GM12801 (cell line): Measurements from ENCODE around the gene RPS21.

Experiments
- TF ChIP-seq, protein P1 (sequence below): IDR thresholded peaks from one replicate; pipeline ENCODE4 v1.5.1; 2011; ENCODE audit warnings: control low read depth; ENCODE audit not compliant: insufficient read length; ENCODE audit errors: extremely low read depth

The RPS21 gene

GRCh38 chr20:62395311-62396242, 8.7 kb downstream of the RPS21 start:
- TF ChIP-seq, protein P1, sequence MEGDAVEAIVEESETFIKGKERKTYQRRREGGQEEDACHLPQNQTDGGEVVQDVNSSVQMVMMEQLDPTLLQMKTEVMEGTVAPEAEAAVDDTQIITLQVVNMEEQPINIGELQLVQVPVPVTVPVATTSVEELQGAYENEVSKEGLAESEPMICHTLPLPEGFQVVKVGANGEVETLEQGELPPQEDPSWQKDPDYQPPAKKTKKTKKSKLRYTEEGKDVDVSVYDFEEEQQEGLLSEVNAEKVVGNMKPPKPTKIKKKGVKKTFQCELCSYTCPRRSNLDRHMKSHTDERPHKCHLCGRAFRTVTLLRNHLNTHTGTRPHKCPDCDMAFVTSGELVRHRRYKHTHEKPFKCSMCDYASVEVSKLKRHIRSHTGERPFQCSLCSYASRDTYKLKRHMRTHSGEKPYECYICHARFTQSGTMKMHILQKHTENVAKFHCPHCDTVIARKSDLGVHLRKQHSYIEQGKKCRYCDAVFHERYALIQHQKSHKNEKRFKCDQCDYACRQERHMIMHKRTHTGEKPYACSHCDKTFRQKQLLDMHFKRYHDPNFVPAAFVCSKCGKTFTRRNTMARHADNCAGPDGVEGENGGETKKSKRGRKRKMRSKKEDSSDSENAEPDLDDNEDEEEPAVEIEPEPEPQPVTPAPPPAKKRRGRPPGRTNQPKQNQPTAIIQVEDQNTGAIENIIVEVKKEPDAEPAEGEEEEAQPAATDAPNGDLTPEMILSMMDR: no peak

DNA sequence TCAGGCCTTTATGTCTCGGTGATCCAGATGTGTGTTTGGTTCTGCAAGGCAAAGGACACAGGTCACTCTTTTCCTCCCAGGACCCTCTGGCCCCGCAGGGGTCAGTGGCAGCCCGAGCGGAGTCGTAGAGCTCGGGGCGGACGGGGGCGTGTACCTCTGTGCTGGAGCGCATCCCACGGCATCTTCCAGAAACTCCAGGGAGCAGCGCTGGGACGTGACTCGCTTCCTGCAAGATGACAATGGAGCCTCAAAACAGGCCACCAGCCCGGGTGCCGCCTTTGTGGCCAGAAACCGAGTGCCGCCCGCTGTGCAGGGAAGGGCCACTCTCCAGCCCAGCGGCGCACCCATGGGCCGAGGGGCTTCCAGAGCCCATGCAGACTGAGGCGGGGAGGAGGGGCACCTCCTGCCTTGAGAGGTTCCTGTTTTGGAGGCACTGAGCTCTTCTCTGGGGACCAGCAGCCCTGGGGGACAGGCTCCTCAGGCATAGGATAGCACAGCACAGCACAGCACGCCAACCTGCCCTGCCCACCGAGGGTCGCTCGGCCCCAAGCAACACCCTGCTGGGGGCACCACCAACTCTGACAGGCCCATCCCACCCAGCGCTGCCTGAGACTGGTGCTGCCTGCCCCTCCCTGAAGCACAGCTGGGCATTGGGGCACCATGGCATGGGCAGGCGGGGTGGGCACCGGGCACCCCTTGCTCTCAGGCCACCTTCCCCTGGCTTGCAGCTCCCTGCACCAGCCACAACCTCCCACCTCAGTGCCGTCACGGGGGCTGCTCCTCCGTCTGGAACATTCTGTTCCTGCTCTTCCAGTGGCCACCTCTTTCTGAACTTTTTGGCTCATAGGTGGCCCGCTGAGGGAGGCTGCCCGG, 9.7 kb downstream of the RPS21 start:
- TF ChIP-seq, protein P1: no peak

- TF ChIP-seq, protein P1: no peak
Measured at GRCh38 chr20:62398120-62398821, 11.4 kb downstream of the RPS21 start.

DNA sequence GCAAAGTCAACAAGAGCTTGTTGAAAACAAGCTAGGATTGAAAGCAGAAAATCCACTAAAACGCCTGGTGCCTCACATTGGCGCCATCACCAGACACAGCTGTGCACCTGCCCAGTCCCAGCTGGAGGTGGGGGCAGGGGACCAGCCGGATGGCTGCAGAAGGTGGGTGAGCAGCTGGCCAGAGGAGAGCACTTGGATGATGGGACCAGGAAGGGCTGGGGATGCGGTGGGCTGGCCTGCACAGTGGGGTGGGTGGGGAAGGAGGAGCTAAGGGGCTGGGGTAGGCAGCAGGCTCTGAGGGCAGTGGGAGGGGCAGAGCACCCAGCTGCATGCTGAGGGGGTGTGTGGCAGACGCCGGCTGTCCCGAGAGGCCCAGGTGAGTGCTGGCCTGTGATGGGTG, 13.1 kb downstream of the RPS21 start:
- TF ChIP-seq, protein P1: no peak

DNA sequence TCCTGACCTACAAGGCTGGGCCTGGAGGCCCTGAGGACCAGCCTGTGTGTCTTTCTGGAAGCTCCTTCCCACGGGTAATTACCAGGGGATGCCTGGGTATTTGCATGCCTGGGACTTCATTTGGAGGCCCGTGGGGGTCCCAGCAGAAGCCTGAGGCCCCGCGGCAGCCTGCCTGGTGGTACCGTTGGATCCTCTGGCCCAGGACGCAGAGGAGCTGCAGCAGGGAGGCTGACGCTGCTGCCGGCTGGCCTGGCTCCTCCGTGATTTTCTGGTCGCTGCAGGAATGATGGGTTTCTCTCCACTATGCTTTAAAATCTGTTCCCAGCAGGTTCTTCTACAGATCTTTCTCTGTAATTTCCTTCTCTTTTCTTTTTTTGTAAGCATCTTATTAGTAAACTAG, 13.6 kb downstream of the RPS21 start:
- TF ChIP-seq, protein P1: no peak

- TF ChIP-seq, protein P1: no peak
Measured at GRCh38 chr20:62401331-62401779, 14.5 kb downstream of the RPS21 start.
